Transverse colon (tissue), 4 donors: Measurements from ENCODE around the gene DRP2. TPM values are rescaled to one million over a fixed set of nuclear protein-coding genes. Genes with fewer than 3 reads are reported as not detected.

Source experiments
- DNase-seq: peaks from one replicate; pipeline ENCODE4 v3.0.0-alpha.2; 2019
- H3K27ac ChIP-seq, 4 donors: fragments of 200-600 bp; sonication (generic); 2 replicates each; pipeline ENCODE4 v1.5.1; 2016 to 2018; ENCODE audit warnings: inconsistent platforms in 4 of 4
- H3K27me3 ChIP-seq: fragments of 200-600 bp; sonication (generic); 2 replicates; pipeline ENCODE4 v1.5.1; 2017; ENCODE audit warnings: inconsistent platforms
- H3K36me3 ChIP-seq, 4 donors: fragments of 200-600 bp; sonication (generic); 2 replicates each; pipeline ENCODE4 v1.5.1; 2017 to 2019; ENCODE audit warnings: inconsistent platforms in 4 of 4
- H3K4me1 ChIP-seq, 4 donors: fragments of 200-600 bp; sonication (generic); 2 replicates each; pipeline ENCODE4 v1.5.1; 2017 to 2020; ENCODE audit warnings: inconsistent platforms in 4 of 4
- H3K4me3 ChIP-seq, 4 donors: fragments of 200-600 bp; sonication (generic); 1 replicate in 1 of 4; 2 replicates in 3 of 4; pipeline versions ENCODE4 v1.5.1 to v1.6.1; 2017 to 2019; ENCODE audit warnings: inconsistent platforms in 4 of 4
- H3K9me3 ChIP-seq, 2 donors: fragments of 200-600 bp; sonication (generic); 2 replicates each; pipeline ENCODE4 v1.5.1; 2017 to 2019; ENCODE audit warnings: inconsistent platforms in 2 of 2
- CTCF ChIP-seq, 5 experiments: fragments of 200-600 bp in 3 of 5; fragments of 450-650 bp in 2 of 5; sonication (generic) in 3 of 5; IDR thresholded peaks; 1 replicate in 2 of 5; 2 replicates in 3 of 5; pipeline ENCODE4 v1.5.1; 2016 to 2017; ENCODE audit warnings: antibody characterized with exemption in 5 of 5, inconsistent platforms in 3 of 5, mild to moderate bottlenecking in 2 of 5, moderate library complexity in 1 of 5
- EP300 ChIP-seq: sonication (generic); formaldehyde crosslinking; IDR thresholded peaks from one replicate; pipeline ENCODE4 v1.6.1; 2017; ENCODE audit warnings: antibody characterized with exemption, low read depth
- POLR2A ChIP-seq: fragments of 450-650 bp; IDR thresholded peaks from one replicate; pipeline ENCODE4 v1.6.1; 2016; ENCODE audit warnings: antibody characterized with exemption, mild to moderate bottlenecking, moderate library complexity
- POLR2AphosphoS5 ChIP-seq, 3 donors: sonication (generic); formaldehyde crosslinking; IDR thresholded peaks; one replicate each; pipeline ENCODE4 v1.6.1; 2016; ENCODE audit warnings: antibody characterized with exemption in 3 of 3
- WGBS, 2 donors: methylation state at CpG; one replicate each; pipeline ENCODE4 v1.1.5; 2018; ENCODE audit warnings: low coverage in 1 of 2; 5-methylcytosine and 5-hydroxymethylcytosine counted together
- in situ Hi-C, 4 donors: fragments of 200-750 bp; cut with MboI; loops; one replicate each; pipeline versions ENCODE4 v1.15.0 to v1.15.1; 2017; ENCODE audit warnings: low sequenced_read_pairs in 3 of 4, low pct_ligation_motif_present in 1 of 4, low pct_unique_long_range_greater_than_20kb in 1 of 4
- intact Hi-C: fragments of 100-400 bp; cut with DNase I; formaldehyde crosslinking; loops from one replicate; pipeline ENCODE4 v1.15.1; 2023; ENCODE audit warnings: low total_unique reads
- total RNA-seq, 4 donors: library from RNA; depleted of rRNA; stranded (reverse); fragments of >200 nt; gene quantifications; one replicate each; pipeline ENCODE4 v1.1.0, GENCODE V29; 2016

The DRP2 gene
- total RNA-seq, 4 donors from 2014 or later, result 0.20 to 1.5 (median 0.81) TPM

- no peak for DNase-seq
Observed at GRCh38 chrX:101260435-101260834, 40.8 kb downstream of the DRP2 start.

GRCh38 chrX:101262590-101262989 is 43.0 kb downstream of the DRP2 start:
- no peaks in the 10 kb centered on the region for H3K9me3 ChIP-seq
- WGBS, 2 donors, result 87 to 100% methylated on average over 3 to 4 of the region's 4 CpGs

More at GRCh38 chrX:101260435-101260834, 40.8 kb downstream of the DRP2 start:
- Histone ChIP-seq H3K4me1 (no peaks in the 10 kb centered on the region), H3K9me3 (no peaks in the 10 kb centered on the region), H3K27ac (no peak overlapping the region), H3K4me3 (no peak overlapping the region), H3K27me3 (no peaks in the 10 kb centered on the region), H3K36me3 (no peaks in the 10 kb centered on the region)
- intact Hi-C loops (no loop called here), in situ Hi-C loops (no loop called here)
- TF ChIP-seq EP300 (no peak), POLR2AphosphoS5 (IDR thresholded peaks at IDR 0.05) (no peak), POLR2A (no peak), CTCF (IDR thresholded peaks at IDR 0.05) (peak in 2 of 5 experiments; percentile 16 to 26)
- 60% methylated on average over 4 of the region's 4 CpGs; no CpG with 5 or more reads in 1 of the 2 donors for WGBS, 2 donors

GRCh38 chrX:101263766-101264165 is 44.2 kb downstream of the DRP2 start:
- 72% methylated on average over 2 of the region's 2 CpGs; no CpG with 5 or more reads in 1 of the 2 donors for WGBS, 2 donors

More at GRCh38 chrX:101262590-101262989, 43.0 kb downstream of the DRP2 start:
- H3K27ac ChIP-seq, result no peak overlapping the region
- intact Hi-C loops (no loop called here), in situ Hi-C loops (no loop called here)
- no peaks in the 10 kb centered on the region for H3K4me1 ChIP-seq
- no peak for DNase-seq
- TF ChIP-seq EP300, result no peak
- TF ChIP-seq POLR2AphosphoS5 (IDR thresholded peaks at IDR 0.05), result no peak
- TF ChIP-seq POLR2A, result no peak
- TF ChIP-seq CTCF (IDR thresholded peaks at IDR 0.05), result no peak
- H3K27me3 ChIP-seq, result no peaks in the 10 kb centered on the region
- no peaks in the 10 kb centered on the region for H3K36me3 ChIP-seq
- no peak overlapping the region for H3K4me3 ChIP-seq

GRCh38 chrX:101265869-101266428 is 46.4 kb downstream of the DRP2 start:
- no peak for TF ChIP-seq EP300
- TF ChIP-seq CTCF (IDR thresholded peaks at IDR 0.05), result no peak
- no peak for TF ChIP-seq POLR2AphosphoS5 (IDR thresholded peaks at IDR 0.05)
- no peak for TF ChIP-seq POLR2A
- H3K4me1 ChIP-seq, result no peaks in the 10 kb centered on the region
- no peak overlapping the region for H3K4me3 ChIP-seq
- 66% methylated on average over 5 of the region's 5 CpGs; no CpG with 5 or more reads in 1 of the 2 donors for WGBS, 2 donors
- no peak for DNase-seq
- H3K27me3 ChIP-seq, result no peaks in the 10 kb centered on the region
- H3K9me3 ChIP-seq, result no peaks in the 10 kb centered on the region
- intact Hi-C loops (no loop called here), in situ Hi-C loops (no loop called here)
- no peaks in the 10 kb centered on the region for H3K36me3 ChIP-seq
- no peak overlapping the region for H3K27ac ChIP-seq

More at GRCh38 chrX:101263766-101264165, 44.2 kb downstream of the DRP2 start:
- Histone ChIP-seq H3K4me3 (no peak overlapping the region), H3K27me3 (no peaks in the 10 kb centered on the region), H3K27ac (no peak overlapping the region), H3K36me3 (no peaks in the 10 kb centered on the region), H3K9me3 (no peaks in the 10 kb centered on the region), H3K4me1 (no peaks in the 10 kb centered on the region)
- no peak for DNase-seq
- in situ Hi-C loops (no loop called here), intact Hi-C loops (no loop called here)
- TF ChIP-seq POLR2A, result no peak
- TF ChIP-seq POLR2AphosphoS5 (IDR thresholded peaks at IDR 0.05), result no peak
- no peak for TF ChIP-seq EP300
